ENCODE results near the gene CISH.

DNA sequence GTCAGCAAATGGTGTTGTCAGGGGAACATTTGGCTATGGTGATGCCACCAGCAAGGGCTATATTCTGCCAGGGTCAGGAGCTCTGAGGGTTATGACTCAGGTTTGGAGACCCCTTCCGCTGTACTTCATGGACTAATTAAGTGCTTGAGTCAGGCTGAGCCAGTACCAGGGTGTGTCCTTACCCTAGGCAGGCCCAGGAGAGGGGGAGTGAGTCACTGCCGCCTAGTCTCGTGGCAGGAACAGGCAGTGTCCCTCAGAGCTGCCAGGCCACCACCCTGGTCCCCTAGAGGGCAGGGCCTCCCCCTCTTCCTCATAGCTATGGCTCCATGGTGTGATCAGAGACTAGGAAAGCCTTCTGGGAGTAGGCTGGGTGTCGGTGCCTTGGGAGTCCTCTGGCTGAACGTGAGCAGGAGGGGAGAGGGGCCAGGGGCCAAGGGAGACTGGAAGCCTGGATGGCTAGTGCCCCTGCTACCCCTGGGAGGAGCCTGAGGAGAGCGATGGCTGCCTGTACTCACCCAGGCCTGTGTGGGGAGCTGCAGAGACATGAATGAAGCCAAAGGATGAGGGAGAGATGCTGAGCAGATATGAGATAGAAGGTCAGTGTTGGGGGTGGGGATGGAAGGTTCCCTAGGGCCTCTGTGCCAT, 16.0 kb upstream of the CISH start:
- TF ChIP-seq, protein P1, sequence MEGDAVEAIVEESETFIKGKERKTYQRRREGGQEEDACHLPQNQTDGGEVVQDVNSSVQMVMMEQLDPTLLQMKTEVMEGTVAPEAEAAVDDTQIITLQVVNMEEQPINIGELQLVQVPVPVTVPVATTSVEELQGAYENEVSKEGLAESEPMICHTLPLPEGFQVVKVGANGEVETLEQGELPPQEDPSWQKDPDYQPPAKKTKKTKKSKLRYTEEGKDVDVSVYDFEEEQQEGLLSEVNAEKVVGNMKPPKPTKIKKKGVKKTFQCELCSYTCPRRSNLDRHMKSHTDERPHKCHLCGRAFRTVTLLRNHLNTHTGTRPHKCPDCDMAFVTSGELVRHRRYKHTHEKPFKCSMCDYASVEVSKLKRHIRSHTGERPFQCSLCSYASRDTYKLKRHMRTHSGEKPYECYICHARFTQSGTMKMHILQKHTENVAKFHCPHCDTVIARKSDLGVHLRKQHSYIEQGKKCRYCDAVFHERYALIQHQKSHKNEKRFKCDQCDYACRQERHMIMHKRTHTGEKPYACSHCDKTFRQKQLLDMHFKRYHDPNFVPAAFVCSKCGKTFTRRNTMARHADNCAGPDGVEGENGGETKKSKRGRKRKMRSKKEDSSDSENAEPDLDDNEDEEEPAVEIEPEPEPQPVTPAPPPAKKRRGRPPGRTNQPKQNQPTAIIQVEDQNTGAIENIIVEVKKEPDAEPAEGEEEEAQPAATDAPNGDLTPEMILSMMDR (conservative IDR thresholded peaks at IDR 0.05): peak; percentile 64
- no peak for TF ChIP-seq EZH2 (IDR thresholded peaks at IDR 0.05; ENCODE audit: low read depth)
